Activated naive CD4-positive, alpha-beta T cell treated with anti-CD3 and anti-CD28 coated beads for 36 hours (primary cell): ENCODE measurements around the gene OR10W1. TPM values are rescaled to one million over a fixed set of nuclear protein-coding genes. Genes with fewer than 3 reads are reported as not detected.

ENCODE experiments used
- CTCF ChIA-PET: fragments of 350-600 bp; sonication (Branson Sonifier 250); formaldehyde crosslinking; loops from one replicate; lab custom pipeline; 2021; ENCODE audit warnings: antibody characterized with exemption; lab: Charles Lee
- DNase-seq: peaks from one replicate; pipeline ENCODE4 v3.0.0-alpha.2; 2020
- H3K27ac Mint-ChIP-seq: one replicate; pipeline ENCODE4 v1.8.0; 2021; ENCODE audit warnings: mild to moderate bottlenecking, mixed read lengths
- H3K27me3 Mint-ChIP-seq: one replicate; pipeline ENCODE4 v1.8.0; 2021; ENCODE audit warnings: low read depth, mixed read lengths
- H3K36me3 Mint-ChIP-seq: one replicate; pipeline ENCODE4 v1.8.0; 2021; ENCODE audit warnings: low read depth, mixed read lengths
- H3K4me1 Mint-ChIP-seq: one replicate; pipeline ENCODE4 v1.8.0; 2021; ENCODE audit warnings: low read depth, mixed read lengths
- H3K4me3 Mint-ChIP-seq: one replicate; pipeline ENCODE4 v1.8.0; 2021; ENCODE audit warnings: mild to moderate bottlenecking, moderate library complexity, mixed read lengths
- H3K9me3 Mint-ChIP-seq: one replicate; pipeline ENCODE4 v1.8.0; 2021; ENCODE audit warnings: mixed read lengths
- intact Hi-C: fragments of 100-400 bp; cut with micrococcal nuclease; formaldehyde crosslinking; loops from one replicate; pipeline ENCODE4 v1.15.1; 2023
- total RNA-seq, 2 experiments: library from RNA; stranded (reverse); gene quantifications; one replicate each; pipeline ENCODE4 v1.2.3, GENCODE V29; 2021

Gene OR10W1, protein sequence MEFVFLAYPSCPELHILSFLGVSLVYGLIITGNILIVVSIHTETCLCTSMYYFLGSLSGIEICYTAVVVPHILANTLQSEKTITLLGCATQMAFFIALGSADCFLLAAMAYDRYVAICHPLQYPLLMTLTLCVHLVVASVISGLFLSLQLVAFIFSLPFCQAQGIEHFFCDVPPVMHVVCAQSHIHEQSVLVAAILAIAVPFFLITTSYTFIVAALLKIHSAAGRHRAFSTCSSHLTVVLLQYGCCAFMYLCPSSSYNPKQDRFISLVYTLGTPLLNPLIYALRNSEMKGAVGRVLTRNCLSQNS
- not detected for total RNA-seq

DNA sequence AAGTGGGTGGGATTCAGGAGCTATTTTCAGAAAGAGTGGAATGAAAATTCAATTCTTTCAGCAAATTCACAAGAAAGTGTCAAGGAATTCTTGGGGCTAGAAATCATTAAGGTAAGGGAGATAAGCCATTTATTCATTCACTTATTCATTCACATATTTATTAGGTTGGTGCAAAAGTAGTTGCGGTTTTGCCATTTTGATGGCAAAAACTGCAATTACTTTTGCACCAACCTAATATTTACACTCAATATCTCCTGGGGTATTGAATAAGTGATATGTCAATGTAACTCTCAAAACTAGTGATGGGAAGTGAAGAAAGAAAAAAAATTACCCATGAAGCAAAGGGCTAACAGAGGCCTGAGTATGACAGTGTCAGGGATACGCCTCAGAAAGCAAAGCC is at the start of gene OR10W1:
Gene OR10W1 (minus strand): TSS at position 119 of the 400 bp plus-strand sequence. CDS start 402 bp downstream, outside the sequence.
- no peak for DNase-seq
- H3K4me3 Mint-ChIP-seq = no peak within 1 kb of the TSS
- CTCF ChIA-PET = no interaction called here
- no peaks in the 10 kb centered on the region for H3K36me3 Mint-ChIP-seq
- H3K27ac Mint-ChIP-seq = no peak within 1 kb of the TSS
- peaks cover 18% of the 10 kb centered on the region for H3K27me3 Mint-ChIP-seq
- H3K9me3 Mint-ChIP-seq = no peaks in the 10 kb centered on the region
- intact Hi-C loops = no loop called here
- H3K4me1 Mint-ChIP-seq = no peaks in the 10 kb centered on the region

DNA sequence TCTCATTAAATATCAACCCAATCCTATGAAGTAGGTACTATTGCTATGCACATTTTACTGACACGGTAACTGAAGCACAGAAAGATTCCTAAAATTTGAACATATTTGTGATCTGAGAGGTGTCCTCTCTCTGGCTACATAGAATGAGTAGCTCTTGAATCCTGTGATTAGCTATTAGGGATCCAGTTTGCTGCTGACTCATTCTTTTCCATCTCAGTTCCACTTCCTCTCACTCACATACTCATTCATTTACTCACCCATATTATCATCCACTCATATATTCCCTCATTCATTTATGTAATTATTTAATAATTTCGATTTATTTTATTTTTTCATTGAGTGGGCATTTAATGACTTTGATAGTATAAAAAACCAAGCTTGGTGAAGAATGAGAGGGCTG is 48.1 kb upstream of the OR10W1 start:
- Mint-ChIP-seq H3K36me3 (peaks cover 1% of the 10 kb centered on the region), H3K27ac (no peak overlapping the region), H3K4me3 (no peak overlapping the region), H3K4me1 (no peaks in the 10 kb centered on the region), H3K9me3 (no peaks in the 10 kb centered on the region), H3K27me3 (peaks cover 11% of the 10 kb centered on the region)
- CTCF ChIA-PET = no interaction called here
- no peak for DNase-seq
- intact Hi-C loops = no loop called here

DNA sequence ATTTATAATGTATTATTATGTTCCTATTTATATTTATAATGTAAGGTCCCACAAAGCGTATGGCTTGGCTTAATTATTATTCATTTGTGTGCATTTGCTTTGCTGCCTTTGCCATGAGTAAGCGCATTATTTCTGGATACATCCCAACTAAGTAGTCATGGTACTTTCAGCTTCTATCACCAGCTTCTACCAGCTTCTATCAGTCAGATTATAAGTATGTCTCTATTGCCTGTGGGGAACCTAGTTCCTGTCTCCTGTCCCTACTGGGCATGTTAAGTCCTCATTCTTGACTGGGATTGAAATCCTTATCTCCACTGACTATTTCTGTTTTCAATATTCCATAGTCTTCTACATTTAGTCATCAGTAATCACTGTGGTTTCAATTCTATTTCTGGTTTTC is 33.5 kb upstream of the OR10W1 start:
- no peak for DNase-seq
- CTCF ChIA-PET = no interaction called here
- Mint-ChIP-seq H3K36me3 (no peaks in the 10 kb centered on the region), H3K27ac (no peak overlapping the region), H3K9me3 (no peaks in the 10 kb centered on the region), H3K4me1 (no peaks in the 10 kb centered on the region), H3K4me3 (no peak overlapping the region), H3K27me3 (peaks cover 6% of the 10 kb centered on the region)
- intact Hi-C loops = no loop called here

DNA sequence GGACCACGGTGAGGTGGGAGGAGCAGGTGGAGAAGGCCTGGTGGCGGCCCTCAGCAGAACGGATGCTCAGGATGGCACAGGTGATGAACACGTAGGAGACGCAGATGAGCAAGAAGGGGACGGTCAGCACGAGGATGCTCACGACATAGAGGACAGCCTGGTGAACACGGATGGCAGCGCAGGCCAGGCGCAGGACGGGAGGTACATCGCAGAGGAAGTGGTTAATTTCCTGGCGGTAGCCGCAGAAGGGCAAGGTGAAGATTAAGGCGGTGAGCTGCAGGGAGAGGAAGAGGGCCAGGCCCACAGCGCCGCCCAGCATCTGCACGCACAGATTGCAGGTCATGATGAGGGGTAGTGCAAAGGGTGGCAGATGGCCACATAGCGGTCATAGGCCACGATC is 24.0 kb upstream of the OR10W1 start:
- DNase-seq = no peak
- H3K36me3 Mint-ChIP-seq = no peaks in the 10 kb centered on the region
- CTCF ChIA-PET = no interaction called here
- H3K27me3 Mint-ChIP-seq = peaks cover 16% of the 10 kb centered on the region
- intact Hi-C loops = no loop called here
- H3K4me1 Mint-ChIP-seq = no peaks in the 10 kb centered on the region
- H3K4me3 Mint-ChIP-seq = no peak overlapping the region
- peaks cover 1% of the 10 kb centered on the region for H3K9me3 Mint-ChIP-seq
- no peak overlapping the region for H3K27ac Mint-ChIP-seq

DNA sequence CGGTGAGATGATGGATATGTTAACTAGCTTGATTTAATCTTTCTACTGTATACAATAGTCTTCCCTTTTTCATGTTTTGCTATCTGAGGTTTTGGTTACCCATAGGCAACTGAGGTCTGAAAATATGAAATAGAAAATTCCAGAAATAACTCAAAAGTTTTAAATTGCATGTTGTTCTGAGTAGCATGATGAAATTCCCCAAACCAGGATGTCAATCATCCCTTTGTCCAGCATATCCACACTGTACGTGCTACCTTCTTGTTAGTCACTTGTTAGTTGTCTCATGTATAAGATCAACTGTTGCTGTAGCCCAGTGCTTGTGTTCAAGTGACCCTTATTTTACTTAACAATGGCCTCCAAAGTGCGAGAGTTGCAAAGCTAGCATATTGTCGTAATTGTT is 21.2 kb upstream of the OR10W1 start:
- no peaks in the 10 kb centered on the region for H3K36me3 Mint-ChIP-seq
- peaks cover 12% of the 10 kb centered on the region for H3K27me3 Mint-ChIP-seq
- CTCF ChIA-PET = no interaction called here
- H3K9me3 Mint-ChIP-seq = peaks cover 1% of the 10 kb centered on the region
- no peaks in the 10 kb centered on the region for H3K4me1 Mint-ChIP-seq
- no peak overlapping the region for H3K27ac Mint-ChIP-seq
- intact Hi-C loops = no loop called here
- no peak overlapping the region for H3K4me3 Mint-ChIP-seq
- no peak for DNase-seq

DNA sequence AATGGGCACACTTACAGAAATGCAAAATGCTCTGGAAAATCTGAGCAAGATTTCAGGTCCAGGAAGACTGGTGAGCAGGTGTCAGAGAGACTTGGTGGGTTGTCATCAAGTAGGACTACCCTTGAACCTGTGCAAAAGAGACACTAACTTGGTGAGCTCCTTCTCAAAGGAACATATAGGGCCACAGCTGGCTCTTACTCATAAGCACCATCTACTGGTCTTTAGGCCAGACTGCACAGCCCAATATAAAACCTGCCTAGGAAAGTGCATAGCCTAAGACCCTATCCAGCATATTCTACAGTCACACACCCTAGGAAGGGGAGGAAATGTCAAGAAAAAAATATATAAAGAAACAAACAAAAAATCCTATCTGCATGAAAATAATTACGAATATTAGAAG is 18.2 kb upstream of the OR10W1 start:
- Mint-ChIP-seq H3K4me1 (no peaks in the 10 kb centered on the region), H3K27ac (no peak overlapping the region), H3K9me3 (no peaks in the 10 kb centered on the region), H3K4me3 (no peak overlapping the region), H3K27me3 (peaks cover 6% of the 10 kb centered on the region), H3K36me3 (no peaks in the 10 kb centered on the region)
- DNase-seq = peak; percentile 10
- CTCF ChIA-PET = interaction anchor here (0.6 to 1.4 kb wide), 12 partner anchors 20 to 502 kb away, joined by 3 to 5 read pairs (median 3); no protein-coding TSS in a partner anchor
- intact Hi-C loops = no loop called here

DNA sequence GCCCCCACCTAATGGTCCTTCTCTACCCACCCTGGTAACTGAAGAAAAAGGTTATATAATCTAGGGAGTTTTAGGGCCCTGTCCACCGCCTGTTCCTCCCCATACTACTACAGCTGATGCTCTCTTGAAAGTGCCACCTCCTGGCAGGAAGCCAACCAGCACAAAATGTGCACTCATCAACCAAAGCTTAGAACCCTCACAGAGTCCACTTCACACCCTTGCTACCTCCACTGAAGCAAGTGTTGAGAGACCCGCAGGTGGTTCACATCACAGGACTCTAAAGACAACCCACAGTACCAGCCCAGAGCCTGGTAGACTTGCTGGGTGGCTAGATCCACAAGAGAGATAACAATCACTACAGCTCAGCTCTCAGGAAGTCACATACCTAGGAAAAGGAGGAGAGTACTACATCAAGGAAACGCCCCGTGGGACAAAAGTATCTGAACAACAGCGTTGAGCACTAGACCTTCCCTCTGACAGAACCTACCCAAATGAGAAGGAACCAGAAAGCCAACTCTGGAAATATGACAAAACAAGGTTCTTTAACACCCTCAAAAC is 17.5 kb upstream of the OR10W1 start:
- CTCF ChIA-PET = interaction anchor here (0.6 to 1.4 kb wide), 11 partner anchors 19 to 503 kb away, joined by 3 to 5 read pairs (median 3); no protein-coding TSS in a partner anchor
- H3K4me1 Mint-ChIP-seq = no peaks in the 10 kb centered on the region
- no peaks in the 10 kb centered on the region for H3K9me3 Mint-ChIP-seq
- peak; percentile 5 for DNase-seq
- no peak overlapping the region for H3K4me3 Mint-ChIP-seq
- no peak overlapping the region for H3K27ac Mint-ChIP-seq
- no peaks in the 10 kb centered on the region for H3K36me3 Mint-ChIP-seq
- intact Hi-C loops = no loop called here
- H3K27me3 Mint-ChIP-seq = peaks cover 10% of the 10 kb centered on the region

DNA sequence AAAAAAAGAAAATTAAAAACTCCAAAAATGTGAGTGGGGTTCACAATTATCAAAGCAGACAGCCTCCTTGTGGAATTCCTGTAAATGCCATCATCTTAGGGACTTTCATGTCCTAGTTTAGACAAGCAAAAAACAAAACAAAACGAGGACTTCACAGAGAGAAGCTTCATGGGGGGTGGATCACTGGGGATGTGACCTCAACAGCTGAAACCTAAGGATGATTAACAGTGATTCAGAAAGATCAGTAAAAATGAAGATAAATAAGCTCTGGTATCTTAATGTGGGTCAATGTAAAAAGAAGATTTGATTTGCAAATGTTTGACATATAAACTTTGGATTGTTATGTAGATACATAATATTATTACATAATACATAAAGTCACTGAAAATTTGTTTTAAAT is 8.1 kb upstream of the OR10W1 start:
- peaks cover 2% of the 10 kb centered on the region for H3K9me3 Mint-ChIP-seq
- no peaks in the 10 kb centered on the region for H3K4me1 Mint-ChIP-seq
- H3K27ac Mint-ChIP-seq = no peak overlapping the region
- no peak for DNase-seq
- no peaks in the 10 kb centered on the region for H3K36me3 Mint-ChIP-seq
- intact Hi-C loops = no loop called here
- CTCF ChIA-PET = no interaction called here
- H3K4me3 Mint-ChIP-seq = no peak overlapping the region
- H3K27me3 Mint-ChIP-seq = peaks cover 10% of the 10 kb centered on the region

DNA sequence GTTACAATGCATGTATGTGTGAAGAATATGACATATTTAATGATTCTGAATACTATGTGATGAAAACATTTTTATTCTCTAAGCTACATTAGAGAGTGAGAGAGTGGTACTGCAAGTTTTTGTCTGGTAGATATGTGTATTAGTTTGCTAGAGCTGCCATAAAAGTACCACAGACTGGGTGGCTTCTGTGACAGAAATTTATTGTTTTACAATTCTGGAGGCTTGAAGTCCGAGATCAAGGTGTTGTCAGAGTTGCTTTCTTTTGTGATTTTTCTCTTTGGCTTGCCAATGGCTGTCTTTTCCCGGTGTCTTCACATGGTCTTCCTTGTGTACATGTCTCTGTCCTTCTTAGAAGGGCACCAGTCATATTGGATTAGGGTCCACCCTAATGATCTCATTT is 6.9 kb upstream of the OR10W1 start:
- CTCF ChIA-PET = no interaction called here
- no peaks in the 10 kb centered on the region for H3K36me3 Mint-ChIP-seq
- intact Hi-C loops = no loop called here

DNA sequence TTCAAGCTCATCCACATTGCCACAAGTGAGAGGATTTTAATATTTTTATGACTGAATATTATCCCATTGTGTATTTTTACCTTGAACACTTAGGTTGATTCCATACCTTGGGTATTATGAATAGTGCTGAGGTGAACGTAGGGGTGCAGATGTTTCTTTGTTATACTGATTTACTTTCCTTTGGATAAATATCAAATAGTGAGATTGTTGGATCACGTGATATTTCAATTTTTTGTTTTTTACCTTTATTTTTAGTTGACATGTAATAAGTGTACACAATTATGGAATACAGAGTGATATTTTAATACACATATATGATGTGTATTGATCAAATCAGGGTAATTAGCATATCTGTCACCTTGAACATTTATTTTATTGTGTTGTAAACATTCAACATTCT is 8.1 kb downstream of the OR10W1 start:
- DNase-seq = no peak
- Mint-ChIP-seq H3K9me3 (peaks cover 5% of the 10 kb centered on the region), H3K36me3 (no peaks in the 10 kb centered on the region), H3K27ac (no peak overlapping the region), H3K4me1 (no peaks in the 10 kb centered on the region), H3K27me3 (peaks cover 7% of the 10 kb centered on the region), H3K4me3 (no peak overlapping the region)
- CTCF ChIA-PET = interaction anchor here (1.1 kb wide), 1 partner anchor 26 kb away, joined by 3 read pairs; no protein-coding TSS in a partner anchor
- intact Hi-C loops = no loop called here

More for the DNA sequence above, 6.9 kb upstream of the OR10W1 start:
- no peak overlapping the region for H3K4me3 Mint-ChIP-seq
- no peaks in the 10 kb centered on the region for H3K4me1 Mint-ChIP-seq
- peaks cover 13% of the 10 kb centered on the region for H3K27me3 Mint-ChIP-seq
- peaks cover 2% of the 10 kb centered on the region for H3K9me3 Mint-ChIP-seq
- H3K27ac Mint-ChIP-seq = no peak overlapping the region
- no peak for DNase-seq

DNA sequence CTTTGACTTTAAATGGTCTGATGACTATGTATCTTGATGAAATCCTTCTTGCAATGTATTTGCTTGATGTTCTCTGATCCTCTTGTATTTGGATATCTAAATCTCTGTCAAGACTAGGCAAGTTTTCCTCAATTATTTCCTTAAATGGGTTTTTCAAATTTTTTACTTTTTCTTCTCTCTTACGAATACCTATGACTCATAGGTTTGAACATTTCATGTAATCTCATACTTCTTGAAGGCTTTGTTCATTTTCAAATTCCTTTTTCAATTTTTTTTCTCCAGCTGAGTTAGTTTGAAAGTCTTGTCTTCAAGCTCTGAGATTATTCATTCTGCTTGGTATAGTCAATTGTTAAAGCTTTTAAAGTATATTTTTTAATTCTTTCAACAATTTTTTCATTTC is 13.1 kb downstream of the OR10W1 start:
- Mint-ChIP-seq H3K27me3 (peaks cover 5% of the 10 kb centered on the region), H3K36me3 (no peaks in the 10 kb centered on the region), H3K9me3 (peaks cover 18% of the 10 kb centered on the region), H3K4me3 (no peak overlapping the region), H3K4me1 (no peaks in the 10 kb centered on the region), H3K27ac (no peak overlapping the region)
- no peak for DNase-seq
- CTCF ChIA-PET = no interaction called here
- intact Hi-C loops = no loop called here

DNA sequence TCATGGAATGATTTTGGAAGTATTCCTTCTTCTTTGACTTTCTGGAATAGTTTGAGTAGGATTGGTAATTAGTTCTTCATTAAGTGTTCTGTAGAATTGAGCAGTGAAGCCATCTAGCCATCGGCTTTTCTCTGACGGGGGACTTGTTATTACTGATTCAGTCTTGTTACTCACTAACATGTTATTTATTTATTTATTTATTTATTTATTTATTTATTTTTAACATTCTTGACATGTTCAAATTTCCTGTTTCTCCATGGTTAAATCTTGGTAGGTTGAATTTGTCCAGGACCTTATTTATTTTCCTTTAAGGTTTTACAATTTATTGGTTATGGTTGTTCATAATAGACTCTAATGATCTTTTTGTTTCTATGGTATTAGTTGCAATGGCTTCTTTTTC is 24.1 kb downstream of the OR10W1 start:
- DNase-seq = no peak
- Mint-ChIP-seq H3K27ac (no peak overlapping the region), H3K36me3 (no peaks in the 10 kb centered on the region), H3K9me3 (peaks cover 14% of the 10 kb centered on the region), H3K4me1 (no peaks in the 10 kb centered on the region), H3K4me3 (no peak overlapping the region), H3K27me3 (peaks cover 18% of the 10 kb centered on the region)
- intact Hi-C loops = no loop called here
- CTCF ChIA-PET = interaction anchor here (0.6 kb wide), 1 partner anchor 72 kb away, joined by 3 read pairs; no protein-coding TSS in a partner anchor
